ENCODE measurements around the gene NUMB.
"Not testable (repeated sequence)": the region's sequence is repeated elsewhere in the genome, so short reads cannot be mapped to it uniquely, and the experiment has no call there.

Gene NUMB

DNA sequence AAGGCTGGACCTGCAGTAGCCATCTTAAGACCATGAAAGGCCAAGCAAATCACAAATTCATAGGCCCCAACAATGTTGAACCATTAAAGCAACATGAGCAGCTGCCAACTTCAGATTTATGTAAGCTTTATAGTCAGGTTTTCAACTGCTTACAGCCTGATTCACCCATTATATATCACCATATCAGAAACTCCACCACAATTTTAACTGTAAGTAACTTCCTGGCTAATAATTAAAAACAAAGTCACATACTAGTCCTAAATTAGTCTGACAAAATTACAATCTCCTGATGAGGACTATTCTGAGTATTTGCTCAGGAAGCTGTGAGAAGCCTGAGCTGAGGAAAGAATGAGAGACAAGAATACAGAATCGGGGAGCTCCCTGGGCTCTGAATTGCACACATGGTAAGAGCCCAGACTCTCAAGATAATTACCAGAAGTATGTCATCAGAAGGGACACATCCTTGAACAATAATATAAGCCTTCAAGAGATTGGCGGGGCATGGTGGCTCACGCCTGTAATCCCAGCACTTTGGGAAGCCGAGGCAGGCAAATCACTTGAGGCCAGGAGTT, 55.1 kb downstream of the NUMB start:
- no peak for DNase-seq

DNA sequence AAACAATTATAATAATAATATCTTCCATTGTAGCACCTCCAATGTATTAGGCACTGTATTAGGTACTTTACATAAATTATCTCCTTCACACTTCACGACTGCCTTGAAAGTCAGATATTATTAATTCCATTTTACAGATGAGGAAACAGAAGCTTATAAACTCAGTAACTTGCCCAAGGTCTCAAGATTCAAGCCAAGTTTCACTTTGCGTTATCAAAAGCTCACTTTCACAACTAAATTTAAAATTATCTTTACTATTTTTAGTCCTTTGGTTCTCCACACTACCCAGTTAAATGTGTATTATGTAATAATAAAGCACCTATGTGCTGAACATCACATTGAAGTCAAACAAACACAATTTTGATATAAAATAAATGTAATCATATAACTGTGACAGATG, 55.8 kb downstream of the NUMB start:
- no peak for DNase-seq

DNA sequence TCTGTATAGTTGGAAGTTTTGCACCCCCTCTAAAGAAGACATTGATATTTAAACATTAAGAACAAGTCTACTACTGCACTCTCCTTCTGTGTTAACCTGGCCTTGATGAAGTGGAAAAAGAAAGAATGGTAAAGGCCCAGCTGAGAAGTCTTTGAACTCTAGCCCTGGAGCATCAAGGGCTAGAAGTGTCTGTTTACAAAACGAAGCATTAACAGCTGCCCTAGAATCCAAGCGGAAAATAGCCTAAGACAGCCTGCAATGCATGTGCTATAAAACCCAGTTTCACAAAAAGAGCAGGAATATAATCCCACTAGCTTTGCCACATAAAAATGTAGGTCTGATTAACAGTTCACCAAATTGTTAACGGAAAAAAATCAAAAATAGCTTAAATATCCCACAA, 60.5 kb downstream of the NUMB start:
- no peak for DNase-seq

DNA sequence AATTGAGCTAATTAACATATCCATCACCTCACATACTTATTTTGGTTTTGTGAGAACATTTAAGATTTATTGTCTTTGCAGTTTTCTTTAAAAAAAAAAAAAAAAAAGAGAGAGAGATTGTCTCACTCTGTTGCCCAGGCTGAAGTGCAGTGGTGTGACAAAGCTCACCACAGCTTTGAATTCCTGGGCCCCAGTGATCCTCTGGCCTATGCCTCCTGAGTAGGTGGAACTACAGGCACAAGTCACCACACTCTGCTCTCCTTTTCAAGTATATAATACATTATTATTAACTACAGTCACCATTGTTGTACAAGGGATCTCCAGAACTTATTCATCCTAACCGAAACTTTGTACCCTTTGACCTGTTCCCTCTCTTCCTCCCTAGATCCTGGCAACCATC, 64.0 kb downstream of the NUMB start:
- DNase-seq: no peak

DNA sequence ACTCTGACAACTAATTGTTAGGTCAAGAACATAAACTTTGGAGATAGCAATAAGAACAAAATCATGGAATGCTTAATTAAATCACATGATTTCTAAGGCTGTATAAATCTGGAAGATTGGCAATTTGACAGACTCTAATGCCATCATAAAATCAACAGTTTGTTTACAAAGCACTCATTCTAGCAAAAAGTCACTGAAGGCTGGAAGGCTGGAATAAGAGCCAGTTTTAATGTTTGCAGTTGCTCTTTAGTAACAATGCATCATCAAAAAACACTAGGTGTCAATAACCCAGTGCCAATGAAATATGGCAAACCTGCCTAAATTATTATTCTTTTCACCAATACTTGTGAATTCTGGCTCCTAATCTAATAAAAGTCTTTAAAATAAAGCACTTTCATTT, 65.0 kb downstream of the NUMB start:
- DNase-seq: no peak

DNA sequence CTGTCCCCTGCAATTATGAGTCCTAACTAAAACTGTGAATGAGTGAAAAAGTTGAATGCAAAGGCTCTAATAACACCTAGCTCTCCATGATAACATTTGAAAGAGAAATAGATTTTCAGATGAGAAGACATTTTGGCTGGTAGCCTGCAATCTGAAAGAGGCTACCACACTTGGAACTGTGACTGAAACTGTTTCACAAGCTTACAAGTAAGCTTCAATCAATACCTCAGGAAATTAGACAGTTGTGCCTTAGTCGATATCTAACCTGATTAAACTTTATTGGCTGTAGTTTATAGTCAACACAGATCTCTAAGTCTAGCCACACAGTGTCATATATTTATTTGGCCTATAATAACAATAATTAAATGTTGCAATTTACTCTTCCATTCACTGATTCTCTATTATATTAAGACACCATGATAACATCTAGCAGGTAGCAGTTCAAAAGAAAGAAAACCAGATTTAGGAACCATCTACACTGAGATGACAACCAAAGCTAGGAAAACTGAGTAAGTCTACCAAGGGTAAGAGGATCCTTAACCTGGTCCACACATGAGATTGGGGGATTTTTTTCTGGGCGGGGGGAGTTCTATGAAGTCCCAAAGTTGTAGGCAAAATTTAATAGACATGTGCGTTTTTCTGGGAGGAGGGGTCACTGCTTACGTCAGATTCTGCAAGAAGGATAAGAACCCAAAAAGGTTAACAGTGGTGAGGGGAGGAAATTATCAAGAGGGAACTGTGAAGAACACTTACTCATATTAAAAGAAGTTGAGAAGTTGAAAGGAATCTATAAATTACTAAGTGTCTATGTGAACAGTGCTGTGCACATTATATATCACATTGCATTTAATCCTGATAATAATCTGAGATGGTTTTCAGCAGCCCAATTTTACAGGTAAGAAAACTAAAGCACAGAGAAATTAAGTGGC, 65.8 kb downstream of the NUMB start:
- no peak for DNase-seq

DNA sequence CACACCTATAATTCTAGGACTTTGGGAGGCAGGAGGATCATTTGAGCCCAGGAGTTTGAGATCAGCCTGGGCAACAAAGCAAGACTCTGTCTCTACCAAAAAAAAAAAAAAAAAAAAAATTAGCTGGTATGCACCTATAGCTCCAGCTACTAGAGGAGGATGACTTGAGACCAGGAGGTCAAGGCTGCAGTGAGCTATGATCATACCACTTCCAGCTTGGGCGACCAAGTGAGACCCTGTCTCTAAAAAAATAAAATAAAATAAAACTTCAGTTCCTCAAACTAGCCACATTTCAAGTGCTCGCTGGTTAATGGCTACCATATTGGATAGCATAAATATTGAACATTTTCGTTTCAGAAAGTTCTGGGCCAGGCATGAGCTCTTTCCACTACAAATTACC, 70.5 kb downstream of the NUMB start:
- DNase-seq: not testable (repeated sequence)

DNA sequence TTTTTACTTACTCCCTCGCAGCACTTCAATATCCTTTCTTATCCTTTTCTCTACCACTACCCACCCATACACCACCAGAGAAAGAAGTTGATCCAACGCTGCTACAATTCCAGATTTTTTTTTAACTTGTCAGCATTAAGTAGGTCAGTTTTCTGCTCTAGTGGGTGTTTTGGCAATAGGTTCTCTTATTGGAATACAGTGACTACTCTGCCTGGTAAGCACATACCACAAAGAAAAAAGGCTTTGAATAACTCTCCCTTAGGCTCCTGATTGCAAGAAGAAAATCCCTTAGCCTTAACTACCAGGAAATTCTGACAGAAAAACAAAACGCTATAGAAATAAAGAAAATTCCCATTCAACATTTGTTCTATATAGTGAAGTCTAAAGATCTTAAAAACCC, 72.0 kb downstream of the NUMB start:
- DNase-seq: no peak

DNA sequence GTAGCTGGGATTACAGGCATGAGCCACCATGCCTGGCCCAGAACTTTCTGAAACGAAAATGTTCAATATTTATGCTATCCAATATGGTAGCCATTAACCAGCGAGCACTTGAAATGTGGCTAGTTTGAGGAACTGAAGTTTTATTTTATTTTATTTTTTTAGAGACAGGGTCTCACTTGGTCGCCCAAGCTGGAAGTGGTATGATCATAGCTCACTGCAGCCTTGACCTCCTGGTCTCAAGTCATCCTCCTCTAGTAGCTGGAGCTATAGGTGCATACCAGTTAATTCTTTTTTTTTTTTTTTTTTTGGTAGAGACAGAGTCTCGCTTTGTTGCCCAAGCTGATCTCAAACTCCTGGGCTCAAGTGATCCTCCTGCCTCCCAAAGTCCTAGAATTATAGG, 73.3 kb downstream of the NUMB start:
- not testable (repeated sequence) for DNase-seq

DNA sequence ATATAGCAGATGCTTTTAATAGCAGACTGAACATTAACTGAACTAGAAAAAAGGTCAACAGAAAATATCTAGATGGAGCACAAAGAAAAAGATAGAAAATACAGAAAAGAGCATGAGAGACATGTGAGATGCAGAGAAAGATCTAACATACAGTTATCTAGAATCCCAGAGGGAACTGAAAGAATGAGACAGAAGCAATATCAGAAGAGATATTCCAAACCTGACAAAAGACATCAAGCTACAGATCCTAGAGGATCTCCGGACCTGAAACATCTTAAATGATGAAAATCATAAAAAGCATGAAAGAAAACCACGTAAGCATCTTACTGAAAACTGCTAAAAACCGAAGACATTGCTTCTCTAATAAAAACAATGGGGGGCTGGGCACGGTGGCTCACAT, 75.0 kb downstream of the NUMB start:
- DNase-seq: no peak

DNA sequence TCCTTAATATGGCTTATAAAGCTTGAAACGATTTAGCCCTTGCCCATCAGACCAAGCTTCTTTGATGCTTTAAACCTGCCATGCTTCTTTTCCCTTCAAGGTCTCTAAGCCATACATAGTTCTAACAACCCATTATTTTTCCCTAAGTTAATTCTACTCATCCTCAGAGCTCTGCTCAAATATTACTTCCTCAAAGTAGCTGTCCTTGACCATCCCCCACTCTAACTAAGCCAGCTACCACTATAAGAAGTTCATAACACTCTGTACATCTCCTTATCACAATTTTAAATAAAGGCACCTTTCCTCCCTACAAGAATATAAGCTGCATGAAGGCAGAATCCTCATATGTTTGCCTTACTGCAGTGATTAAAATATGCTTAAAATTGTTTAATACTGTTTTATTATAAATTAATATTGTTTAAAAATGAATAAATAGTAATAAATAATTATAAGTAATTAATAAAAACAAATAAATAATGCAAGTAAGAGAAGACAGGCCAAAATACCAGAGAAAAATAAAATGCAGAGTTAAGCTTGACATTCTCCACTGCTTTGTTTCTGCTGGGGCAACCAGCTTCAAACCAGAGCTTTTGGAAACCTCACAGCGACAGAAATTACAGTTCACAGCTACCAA, 76.8 kb downstream of the NUMB start:
- no peak for DNase-seq

DNA sequence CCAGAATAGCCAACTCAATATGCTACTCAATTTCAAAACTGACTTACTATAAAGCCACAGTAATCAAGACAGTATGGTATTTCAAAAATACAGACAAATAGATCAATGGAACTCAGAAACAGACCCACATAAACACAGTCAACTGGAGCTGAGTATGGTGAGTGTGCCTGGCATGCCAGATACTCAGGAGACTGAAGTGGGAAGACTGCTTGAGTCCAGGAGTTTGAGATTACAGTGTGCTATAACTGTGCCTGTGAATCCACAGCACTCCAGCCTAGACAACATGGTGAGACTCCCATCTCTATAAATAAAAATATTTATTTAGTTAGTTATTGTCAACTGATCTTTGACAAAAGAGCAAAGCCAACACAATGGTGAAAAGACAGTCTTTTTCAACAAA, 81.8 kb downstream of the NUMB start:
- no peak for DNase-seq

DNA sequence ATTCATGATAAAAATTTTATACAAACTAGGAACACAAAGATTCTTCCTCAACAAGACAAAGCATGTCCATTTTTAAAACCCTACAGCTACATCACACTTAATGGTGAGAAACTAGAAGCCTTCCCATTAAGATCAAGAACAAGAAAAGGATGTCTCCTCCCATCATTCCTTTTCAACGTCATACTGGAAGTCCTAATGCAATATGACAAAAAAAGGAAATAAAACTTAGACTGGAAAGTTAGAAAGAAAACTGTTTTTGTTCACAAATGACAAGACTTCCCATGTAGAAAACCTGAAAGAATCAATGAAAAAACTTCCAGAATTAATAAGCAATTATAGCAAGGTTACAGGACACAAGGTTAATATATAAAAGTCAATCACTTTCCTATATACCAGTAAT, 82.5 kb downstream of the NUMB start:
- DNase-seq: no peak

DNA sequence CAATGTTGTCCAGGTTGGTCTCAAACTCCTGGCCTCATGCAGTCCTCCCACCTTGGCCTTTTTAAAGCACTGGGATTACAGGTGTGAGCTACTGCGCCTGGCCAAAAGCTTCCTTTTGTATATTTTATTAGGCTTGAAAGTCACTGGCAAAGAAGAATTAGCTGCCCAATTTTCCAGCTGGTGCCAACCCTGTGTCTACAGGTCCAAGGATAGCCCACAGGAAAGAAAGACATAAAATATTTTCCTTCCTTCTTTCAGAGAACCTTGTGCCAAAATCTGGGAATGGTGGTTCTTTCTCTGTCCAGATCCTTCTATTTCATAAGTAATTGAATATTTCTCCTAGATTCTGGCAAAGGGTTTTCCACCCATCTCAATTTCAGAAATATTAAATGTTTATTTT, 84.1 kb downstream of the NUMB start:
- no peak for DNase-seq

DNA sequence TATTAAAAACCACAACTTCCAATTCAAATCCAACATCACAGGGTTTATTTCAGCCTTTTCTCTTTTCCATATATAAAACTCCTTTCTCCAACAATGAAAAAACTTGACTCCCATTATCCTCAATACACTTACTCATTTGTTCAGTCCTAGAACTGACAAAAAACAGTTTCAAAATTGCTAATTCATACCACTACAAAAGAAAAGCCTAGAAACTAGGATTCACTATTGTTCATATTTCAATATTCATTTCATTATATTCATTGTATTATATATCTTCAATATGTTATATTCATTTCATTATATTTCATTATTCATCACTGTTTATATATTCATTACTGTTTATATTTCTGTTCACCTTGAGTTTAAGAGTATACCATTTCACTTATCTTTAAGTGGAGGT, 85.8 kb downstream of the NUMB start:
- DNase-seq: no peak

DNA sequence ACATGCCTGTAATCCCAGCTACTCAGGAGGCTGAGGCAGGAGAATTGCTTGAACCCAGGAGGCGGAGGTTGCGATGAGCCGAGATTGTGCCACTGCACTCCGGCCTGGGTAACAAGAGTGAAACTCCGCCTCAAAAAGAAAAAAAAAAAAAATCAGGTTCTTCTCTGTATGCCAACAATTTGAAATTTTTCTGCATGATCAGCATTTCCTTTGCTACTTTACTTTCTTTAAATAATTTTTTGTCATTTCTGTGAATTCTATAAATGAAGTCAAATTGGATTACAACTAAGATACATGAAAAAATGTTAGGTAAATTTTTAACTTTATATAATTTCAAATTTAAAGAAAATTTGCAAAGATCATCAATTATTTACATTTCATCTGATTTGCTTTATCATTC, 87.8 kb downstream of the NUMB start:
- DNase-seq: no peak

DNA sequence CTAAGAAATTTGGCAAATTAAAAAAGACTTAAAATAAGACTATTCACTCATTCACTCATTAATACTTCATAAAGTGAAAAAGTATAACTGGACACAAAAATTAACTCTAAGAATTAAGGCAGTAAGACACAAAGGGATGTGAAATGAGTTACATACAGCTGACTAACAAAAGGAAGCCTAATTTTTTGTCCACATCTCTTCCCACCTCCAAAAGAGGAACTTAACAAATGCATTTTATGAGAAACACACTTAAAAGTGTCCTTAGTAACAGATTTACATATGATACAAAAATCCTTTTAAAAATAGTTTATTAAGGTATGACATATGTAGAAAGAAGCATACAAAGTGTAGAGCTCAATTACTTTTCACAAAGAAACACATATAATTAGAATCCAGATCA, 88.9 kb downstream of the NUMB start:
- no peak for DNase-seq

DNA sequence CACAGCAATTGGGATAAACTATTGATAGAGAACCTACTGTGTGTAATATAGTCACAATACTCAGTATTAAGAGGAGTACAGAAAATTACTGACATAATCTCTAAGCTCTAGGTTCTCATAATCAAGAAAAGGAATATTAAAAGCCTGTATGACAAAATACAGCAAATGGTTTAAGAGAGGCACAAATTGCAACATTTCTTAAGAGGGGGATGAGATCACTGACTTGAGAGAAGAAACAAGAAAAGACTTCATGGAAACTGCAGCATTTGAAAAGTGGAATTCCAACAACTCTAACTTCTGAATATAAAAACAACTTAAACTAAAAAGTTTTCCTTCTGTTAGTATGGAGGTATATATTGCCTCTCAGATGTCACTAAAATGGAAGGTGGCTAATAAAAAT, 89.7 kb downstream of the NUMB start:
- no peak for DNase-seq

DNA sequence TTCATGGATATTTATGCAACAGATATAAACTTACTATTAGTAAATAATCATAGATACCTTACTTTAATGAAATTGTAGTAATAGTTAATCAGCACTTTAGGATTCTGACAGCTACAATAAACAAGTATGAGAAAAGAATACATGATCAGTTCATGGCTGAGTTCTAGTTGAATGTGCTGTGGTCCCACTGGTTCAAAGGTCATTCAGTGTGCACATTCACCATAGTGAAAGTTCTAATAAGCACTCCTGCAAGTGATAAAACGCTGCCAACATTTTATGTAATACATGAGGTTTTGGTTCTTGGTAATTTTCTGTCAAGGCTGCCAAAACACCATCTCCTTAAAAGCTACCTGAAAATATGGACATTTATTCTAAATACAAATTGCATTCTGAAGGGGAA, 92.6 kb downstream of the NUMB start:
- no peak for DNase-seq

DNA sequence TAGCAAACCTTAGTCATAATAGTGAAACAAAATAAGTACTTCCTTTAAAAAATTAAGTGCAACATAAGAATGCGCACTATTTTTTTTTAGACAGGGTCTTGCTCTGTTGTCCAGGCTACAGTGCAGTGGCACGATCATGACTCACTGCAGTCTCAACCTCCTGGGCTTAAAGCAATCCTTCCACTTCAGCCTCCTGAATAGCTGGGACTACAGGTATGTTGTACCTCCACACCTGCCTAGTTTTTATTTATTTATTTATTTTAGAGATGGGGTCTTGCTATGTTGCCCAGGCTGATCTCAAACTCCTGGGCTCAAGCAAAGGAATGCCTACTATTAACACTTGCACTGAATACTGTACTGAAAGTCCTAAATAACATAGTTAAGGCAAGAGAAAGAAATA, 93.8 kb downstream of the NUMB start:
- no peak for DNase-seq

DNA sequence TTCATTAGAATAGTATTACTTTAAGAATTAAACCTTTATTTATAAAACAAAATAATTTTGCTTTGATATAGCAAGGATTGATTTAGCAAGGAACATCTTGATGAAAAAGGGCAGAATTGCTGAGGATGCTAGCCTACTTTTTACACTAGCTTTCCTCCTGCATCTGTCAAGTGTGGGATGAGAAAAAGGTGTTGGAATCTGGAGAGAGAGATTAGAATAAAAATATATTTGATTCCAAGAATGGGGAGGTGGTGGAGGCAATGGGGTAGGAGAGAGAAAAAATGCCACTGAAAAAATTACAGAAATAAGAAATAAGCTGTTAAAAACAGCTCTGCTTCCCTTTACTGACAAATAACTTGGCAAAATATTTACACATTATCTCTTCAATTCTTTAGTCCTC, 98.9 kb downstream of the NUMB start:
- no peak for DNase-seq

DNA sequence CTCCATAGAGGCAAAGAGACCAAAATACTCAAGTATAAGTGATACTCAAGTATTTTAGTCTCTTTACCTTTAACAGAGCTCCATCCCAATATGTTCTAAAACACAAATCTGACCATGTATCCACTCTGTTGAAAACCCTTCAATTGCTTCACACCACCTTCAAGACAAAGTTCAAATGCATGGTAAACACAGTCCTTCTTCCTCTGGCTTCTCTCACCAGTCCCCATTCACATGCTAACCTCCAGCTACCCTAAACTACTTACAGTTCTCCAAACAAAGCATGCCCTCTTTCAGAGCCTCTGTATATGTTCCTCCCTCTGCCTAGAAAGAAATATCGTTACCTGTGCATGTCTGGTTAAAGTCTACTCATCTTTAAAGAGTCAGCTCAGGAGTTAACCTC, 100.2 kb downstream of the NUMB start:
- no peak for DNase-seq

DNA sequence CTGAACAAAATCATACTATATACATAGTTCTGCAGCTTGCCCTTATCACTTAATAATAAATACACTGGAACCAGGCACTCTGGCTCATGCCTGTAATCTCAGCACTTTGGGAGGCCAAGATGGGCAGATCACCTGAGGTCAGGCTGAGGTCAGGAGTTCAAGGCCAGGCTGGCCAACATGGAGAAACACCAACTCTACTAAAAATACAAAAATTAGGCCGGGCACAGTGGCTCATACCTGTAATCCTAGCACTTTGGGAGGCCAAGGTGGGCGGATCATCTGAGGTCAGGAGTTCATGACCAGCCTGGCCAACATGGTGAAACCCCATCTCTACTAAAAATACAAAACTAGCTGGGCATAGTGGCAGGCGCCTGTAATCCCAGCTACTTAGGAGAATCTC, 109.3 kb downstream of the NUMB start:
- not testable (repeated sequence) for DNase-seq

DNA sequence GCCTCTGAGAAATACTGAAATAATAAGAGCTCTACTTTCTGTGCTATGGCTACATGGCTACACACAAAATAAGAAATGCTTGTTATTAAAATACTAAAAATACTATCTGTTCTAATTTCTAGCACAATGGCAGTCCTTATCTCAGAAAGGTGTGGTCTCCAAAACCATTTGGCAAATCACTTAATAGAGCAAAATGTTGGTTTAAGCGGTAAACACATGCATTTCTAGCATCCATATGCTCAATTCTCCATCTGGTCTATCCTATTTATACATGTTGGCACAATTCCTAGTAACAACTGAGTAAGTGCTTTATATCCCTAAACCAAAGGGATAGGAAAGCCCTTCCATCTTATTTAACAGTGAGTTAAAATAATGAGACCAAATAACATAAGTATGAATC, 114.0 kb downstream of the NUMB start:
- no peak for DNase-seq
